ENCODE results near the gene PDCD11. TPM values are rescaled to one million over a fixed set of nuclear protein-coding genes. Genes with fewer than 3 reads are reported as not detected.
A peak's percentile ranks its signal among the peaks of the same experiment; 100 is the strongest.

PDCD11 gene
- total and polyA plus RNA-seq, 2 donors (not counting 1 experiment from before 2014, with no cell fraction given) = 10.0 to 34.0 TPM

GRCh38 chr10:103442031-103442461 lies 45.6 kb downstream of the PDCD11 start:
- Histone ChIP-seq H3K27me3 (ENCODE audit: control insufficient read depth, insufficient read depth, low read length) (no peaks in the 10 kb centered on the region), H3K36me3 (ENCODE audit: control insufficient read depth, insufficient read depth, low read length) (peaks cover 35% of the 10 kb centered on the region), H3K79me2 (ENCODE audit: control insufficient read depth, insufficient read depth, low read length) (peaks cover 7% of the 10 kb centered on the region), H3K9me3 (ENCODE audit: control insufficient read depth, insufficient read depth, low read depth, low read length) (no peaks in the 10 kb centered on the region), H2AFZ (ENCODE audit: low read length) (no peak overlapping the region), H3K4me2 (ENCODE audit: extremely low read depth, insufficient read depth, low read length) (no peak overlapping the region), H3K4me3 (replicated peaks in 1 of 4; ENCODE audit: control extremely low read depth in 1 of 4, insufficient read depth in 1 of 4, low read depth in 3 of 4, low read length in 4 of 4) (no peak overlapping the region), H3K4me1 (ENCODE audit: control insufficient read depth, extremely low read depth, insufficient read depth, low read length) (peaks cover 24% of the 10 kb centered on the region), H4K20me1 (ENCODE audit: control insufficient read depth, extremely low read depth, insufficient read depth, low read length) (no peaks in the 10 kb centered on the region), H3K9ac (ENCODE audit: insufficient read depth, low read length) (no peak overlapping the region), H3K27ac (ENCODE audit: insufficient read depth, low read length) (peak overlapping the region; percentile 52)
- TF ChIP-seq CTCF (conservative IDR thresholded peaks at IDR 0.05 in 1 of 2, IDR thresholded peaks at IDR 0.05 in 1 of 2; ENCODE audit: low read depth in 1 of 2, low read length in 2 of 2) = no peak
- TF ChIP-seq EZH2 (IDR thresholded peaks at IDR 0.05; ENCODE audit: low read length, missing control alignments) = no peak
- DNase-seq (ENCODE audit: low read depth in 2 of 2) = peak; percentile 31 to 69

GRCh38 chr10:103443475-103444185 lies 47.2 kb downstream of the PDCD11 start:
- peaks cover 28% of the 10 kb centered on the region for H3K4me1 ChIP-seq (ENCODE audit: control insufficient read depth, extremely low read depth, insufficient read depth, low read length)
- no peaks in the 10 kb centered on the region for H3K9me3 ChIP-seq (ENCODE audit: control insufficient read depth, insufficient read depth, low read depth, low read length)
- no peak overlapping the region for H3K4me2 ChIP-seq (ENCODE audit: extremely low read depth, insufficient read depth, low read length)
- H3K4me3 ChIP-seq (replicated peaks in 1 of 4; ENCODE audit: control extremely low read depth in 1 of 4, insufficient read depth in 1 of 4, low read depth in 3 of 4, low read length in 4 of 4) = no peak overlapping the region
- H3K27ac ChIP-seq (ENCODE audit: insufficient read depth, low read length) = no peak overlapping the region
- H4K20me1 ChIP-seq (ENCODE audit: control insufficient read depth, extremely low read depth, insufficient read depth, low read length) = no peaks in the 10 kb centered on the region
- H3K79me2 ChIP-seq (ENCODE audit: control insufficient read depth, insufficient read depth, low read length) = peaks cover 16% of the 10 kb centered on the region
- no peaks in the 10 kb centered on the region for H3K27me3 ChIP-seq (ENCODE audit: control insufficient read depth, insufficient read depth, low read length)
- TF ChIP-seq EZH2 (IDR thresholded peaks at IDR 0.05; ENCODE audit: low read length, missing control alignments) = no peak
- no peak for TF ChIP-seq CTCF (conservative IDR thresholded peaks at IDR 0.05 in 1 of 2, IDR thresholded peaks at IDR 0.05 in 1 of 2; ENCODE audit: low read depth in 1 of 2, low read length in 2 of 2)
- no peak overlapping the region for H3K9ac ChIP-seq (ENCODE audit: insufficient read depth, low read length)
- no peak for DNase-seq (ENCODE audit: low read depth in 2 of 2)
- H2AFZ ChIP-seq (ENCODE audit: low read length) = no peak overlapping the region
- peaks cover 41% of the 10 kb centered on the region for H3K36me3 ChIP-seq (ENCODE audit: control insufficient read depth, insufficient read depth, low read length)

- H3K36me3 ChIP-seq (ENCODE audit: control insufficient read depth, insufficient read depth, low read length) = peaks cover 44% of the 10 kb centered on the region
- H2AFZ ChIP-seq (ENCODE audit: low read length) = no peak overlapping the region
- no peaks in the 10 kb centered on the region for H3K9me3 ChIP-seq (ENCODE audit: control insufficient read depth, insufficient read depth, low read depth, low read length)
- no peak overlapping the region for H3K9ac ChIP-seq (ENCODE audit: insufficient read depth, low read length)
- H4K20me1 ChIP-seq (ENCODE audit: control insufficient read depth, extremely low read depth, insufficient read depth, low read length) = no peaks in the 10 kb centered on the region
- no peak overlapping the region for H3K27ac ChIP-seq (ENCODE audit: insufficient read depth, low read length)
- no peak for DNase-seq (ENCODE audit: low read depth in 2 of 2)
- H3K27me3 ChIP-seq (ENCODE audit: control insufficient read depth, insufficient read depth, low read length) = no peaks in the 10 kb centered on the region
- H3K4me1 ChIP-seq (ENCODE audit: control insufficient read depth, extremely low read depth, insufficient read depth, low read length) = peaks cover 35% of the 10 kb centered on the region
- H3K4me2 ChIP-seq (ENCODE audit: extremely low read depth, insufficient read depth, low read length) = no peak overlapping the region
- no peak for TF ChIP-seq CTCF (conservative IDR thresholded peaks at IDR 0.05 in 1 of 2, IDR thresholded peaks at IDR 0.05 in 1 of 2; ENCODE audit: low read depth in 1 of 2, low read length in 2 of 2)
- TF ChIP-seq EZH2 (IDR thresholded peaks at IDR 0.05; ENCODE audit: low read length, missing control alignments) = no peak
- H3K79me2 ChIP-seq (ENCODE audit: control insufficient read depth, insufficient read depth, low read length) = peaks cover 20% of the 10 kb centered on the region
- H3K4me3 ChIP-seq (replicated peaks in 1 of 4; ENCODE audit: control extremely low read depth in 1 of 4, insufficient read depth in 1 of 4, low read depth in 3 of 4, low read length in 4 of 4) = no peak overlapping the region
Measured at GRCh38 chr10:103444478-103444877, 48.1 kb downstream of the PDCD11 start.
